ENCODE results near the gene MBLAC1.

DNA sequence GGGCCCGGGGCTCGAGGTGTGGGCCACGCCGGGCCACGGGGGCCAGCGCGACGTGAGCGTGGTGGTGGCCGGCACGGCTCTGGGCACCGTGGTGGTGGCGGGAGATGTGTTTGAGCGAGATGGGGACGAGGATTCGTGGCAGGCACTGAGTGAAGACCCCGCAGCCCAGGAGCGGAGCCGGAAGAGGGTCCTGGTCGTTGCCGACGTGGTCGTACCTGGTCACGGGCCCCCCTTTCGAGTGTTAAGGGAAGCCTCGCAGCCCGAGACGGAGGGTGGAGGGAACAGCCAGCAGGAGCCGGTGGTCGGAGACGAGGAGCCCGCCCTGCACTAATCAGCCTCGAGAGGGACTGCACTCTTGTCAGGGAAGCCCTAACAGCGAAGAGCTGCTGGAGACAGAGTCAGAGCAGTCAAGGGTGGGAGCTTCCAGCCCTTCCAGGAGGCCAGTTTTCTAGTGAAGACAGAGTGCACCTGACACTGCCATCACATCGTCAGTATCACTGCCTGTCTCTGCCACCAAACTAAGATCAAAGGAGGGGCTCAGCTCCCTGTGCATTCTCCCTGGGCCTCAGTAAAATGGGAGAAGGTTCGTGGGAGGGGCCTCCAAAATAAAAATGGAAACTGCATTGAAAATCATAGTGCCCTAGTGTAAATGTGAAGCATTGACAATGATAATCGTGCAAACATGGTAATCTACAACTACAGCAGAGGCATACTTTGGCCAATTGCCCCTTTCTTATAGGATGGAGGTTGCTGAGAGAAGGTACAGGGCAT is 1.3 kb downstream of the MBLAC1 start:
- TF ChIP-seq, protein P1, sequence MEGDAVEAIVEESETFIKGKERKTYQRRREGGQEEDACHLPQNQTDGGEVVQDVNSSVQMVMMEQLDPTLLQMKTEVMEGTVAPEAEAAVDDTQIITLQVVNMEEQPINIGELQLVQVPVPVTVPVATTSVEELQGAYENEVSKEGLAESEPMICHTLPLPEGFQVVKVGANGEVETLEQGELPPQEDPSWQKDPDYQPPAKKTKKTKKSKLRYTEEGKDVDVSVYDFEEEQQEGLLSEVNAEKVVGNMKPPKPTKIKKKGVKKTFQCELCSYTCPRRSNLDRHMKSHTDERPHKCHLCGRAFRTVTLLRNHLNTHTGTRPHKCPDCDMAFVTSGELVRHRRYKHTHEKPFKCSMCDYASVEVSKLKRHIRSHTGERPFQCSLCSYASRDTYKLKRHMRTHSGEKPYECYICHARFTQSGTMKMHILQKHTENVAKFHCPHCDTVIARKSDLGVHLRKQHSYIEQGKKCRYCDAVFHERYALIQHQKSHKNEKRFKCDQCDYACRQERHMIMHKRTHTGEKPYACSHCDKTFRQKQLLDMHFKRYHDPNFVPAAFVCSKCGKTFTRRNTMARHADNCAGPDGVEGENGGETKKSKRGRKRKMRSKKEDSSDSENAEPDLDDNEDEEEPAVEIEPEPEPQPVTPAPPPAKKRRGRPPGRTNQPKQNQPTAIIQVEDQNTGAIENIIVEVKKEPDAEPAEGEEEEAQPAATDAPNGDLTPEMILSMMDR (conservative IDR thresholded peaks at IDR 0.05): no peak
- TF ChIP-seq EZH2 (IDR thresholded peaks at IDR 0.05; ENCODE audit: low read depth): no peak
